MM.1S (cell line): ENCODE results near the gene GSE1.

Source experiments
- DNase-seq: peaks from one replicate; pipeline ENCODE4 v3.0.0-alpha.2; 2015
- H2AFZ ChIP-seq: fragments of 300-600 bp; sonication (generic); 2 replicates; pipeline ENCODE4 v1.6.0; 2016; ENCODE audit warnings: antibody characterized with exemption, low read length
- H3F3A ChIP-seq: fragments of 300-600 bp; sonication (generic); 2 replicates; pipeline ENCODE4 v1.6.1; 2016; ENCODE audit warnings: mild to moderate bottlenecking, antibody characterized with exemption, low read length, moderate library complexity, mixed read lengths; ENCODE audit not compliant: insufficient read depth
- H3K27ac ChIP-seq: fragments of 300-600 bp; sonication (generic); 2 replicates; pipeline ENCODE4 v1.5.1; 2016; ENCODE audit warnings: mild to moderate bottlenecking, low read length
- H3K27me3 ChIP-seq: fragments of 300-600 bp; sonication (generic); replicated peaks from 2 replicates; pipeline ENCODE4 v1.6.0; 2016; ENCODE audit warnings: low read length; ENCODE audit not compliant: insufficient read depth
- H3K36me3 ChIP-seq: fragments of 300-600 bp; sonication (generic); replicated peaks from 2 replicates; pipeline ENCODE4 v1.6.1; 2016; ENCODE audit warnings: mild to moderate bottlenecking, low read length, mixed read lengths; ENCODE audit not compliant: insufficient read depth
- H3K4me1 ChIP-seq: fragments of 300-600 bp; sonication (generic); 2 replicates; pipeline ENCODE4 v1.6.1; 2016; ENCODE audit warnings: low read length, mixed read lengths
- H3K4me2 ChIP-seq: fragments of 300-600 bp; sonication (generic); 2 replicates; pipeline ENCODE4 v1.6.0; 2016; ENCODE audit warnings: low read depth, low read length
- H3K4me3 ChIP-seq: fragments of 300-600 bp; sonication (generic); 2 replicates; pipeline ENCODE4 v1.5.1; 2016; ENCODE audit warnings: low read length, mixed read lengths
- H3K79me2 ChIP-seq: fragments of 300-600 bp; sonication (generic); 2 replicates; pipeline ENCODE4 v1.6.1; 2016; ENCODE audit warnings: mixed run types, low read length, mixed read lengths
- H3K9ac ChIP-seq: fragments of 300-600 bp; sonication (generic); 2 replicates; pipeline ENCODE4 v1.6.1; 2016; ENCODE audit warnings: low read length, mixed read lengths
- H3K9me2 ChIP-seq: fragments of 300-600 bp; sonication (generic); replicated peaks from 2 replicates; pipeline ENCODE4 v1.6.1; 2016; ENCODE audit warnings: mild to moderate bottlenecking, low read length, mixed read lengths; ENCODE audit not compliant: insufficient read depth
- H3K9me3 ChIP-seq: fragments of 300-600 bp; sonication (generic); replicated peaks from 2 replicates; pipeline ENCODE4 v1.6.1; 2016; ENCODE audit warnings: mild to moderate bottlenecking, low read length, mixed read lengths; ENCODE audit not compliant: insufficient read depth
- H4K20me1 ChIP-seq: fragments of 300-600 bp; sonication (generic); 2 replicates; pipeline ENCODE4 v1.6.1; 2016; ENCODE audit warnings: mild to moderate bottlenecking, low read length, moderate library complexity, mixed read lengths; ENCODE audit not compliant: insufficient read depth
- CTCF ChIP-seq: fragments of 300-600 bp; sonication (generic); IDR thresholded peaks from 2 replicates; pipeline ENCODE4 v1.5.1; 2016; ENCODE audit warnings: antibody characterized with exemption, low read length, mixed read lengths
- EZH2 ChIP-seq: fragments of 300-600 bp; sonication (generic); optimal IDR thresholded peaks from 2 replicates; pipeline ENCODE3; 2017; ENCODE audit warnings: low read depth, mild to moderate bottlenecking, antibody characterized with exemption, low read length, mixed read lengths
- EZH2phosphoT487 ChIP-seq: fragments of 300-600 bp; sonication (generic); IDR thresholded peaks from 2 replicates; pipeline ENCODE4 v1.6.1; 2018; ENCODE audit warnings: antibody characterized with exemption, low read length

GSE1 gene

GRCh38 chr16:85569039-85569614 is 44.0 kb upstream of the GSE1 start:
- TF ChIP-seq EZH2phosphoT487 (no peak), CTCF (no peak), EZH2 (no peak)
- peak overlapping the region; percentile 94; the same call in 1 of the 2 replicates for H3K27ac ChIP-seq
- no peaks in the 10 kb centered on the region for H4K20me1 ChIP-seq
- H3K9me2 ChIP-seq, result no peaks in the 10 kb centered on the region
- H3K27me3 ChIP-seq, result no peaks in the 10 kb centered on the region
- H3K4me3 ChIP-seq, result peak overlapping the region; percentile 48
- H2AFZ ChIP-seq, result no peak overlapping the region
- no peaks in the 10 kb centered on the region for H3K36me3 ChIP-seq
- peak overlapping the region; percentile 85 for H3K4me2 ChIP-seq
- H3K79me2 ChIP-seq, result peaks cover 80% of the 10 kb centered on the region
- peak overlapping the region; percentile 24; the same call in 1 of the 2 replicates for H3K9ac ChIP-seq
- peaks cover 28% of the 10 kb centered on the region for H3K4me1 ChIP-seq
- peaks cover 19% of the 10 kb centered on the region for H3F3A ChIP-seq
- no peaks in the 10 kb centered on the region for H3K9me3 ChIP-seq
- DNase-seq, result no peak

- peaks cover 19% of the 10 kb centered on the region for H3F3A ChIP-seq
- H3K4me3 ChIP-seq, result peak overlapping the region; percentile 48
- no peaks in the 10 kb centered on the region for H3K27me3 ChIP-seq
- peak overlapping the region; percentile 94 for H3K27ac ChIP-seq
- H3K4me2 ChIP-seq, result peak overlapping the region; percentile 85
- H3K9me2 ChIP-seq, result no peaks in the 10 kb centered on the region
- H3K9me3 ChIP-seq, result no peaks in the 10 kb centered on the region
- no peaks in the 10 kb centered on the region for H4K20me1 ChIP-seq
- no peaks in the 10 kb centered on the region for H3K36me3 ChIP-seq
- peaks cover 80% of the 10 kb centered on the region for H3K79me2 ChIP-seq
- H3K4me1 ChIP-seq, result peaks cover 28% of the 10 kb centered on the region
- H2AFZ ChIP-seq, result no peak overlapping the region
- peak; percentile 76 for DNase-seq
- no peak for TF ChIP-seq EZH2
- TF ChIP-seq CTCF, result no peak
- no peak for TF ChIP-seq EZH2phosphoT487
- peak overlapping the region; percentile 52; the same call in 1 of the 2 replicates for H3K9ac ChIP-seq
These were observed 43.4 kb upstream of the GSE1 start for GRCh38 chr16:85569615-85570212.

DNA sequence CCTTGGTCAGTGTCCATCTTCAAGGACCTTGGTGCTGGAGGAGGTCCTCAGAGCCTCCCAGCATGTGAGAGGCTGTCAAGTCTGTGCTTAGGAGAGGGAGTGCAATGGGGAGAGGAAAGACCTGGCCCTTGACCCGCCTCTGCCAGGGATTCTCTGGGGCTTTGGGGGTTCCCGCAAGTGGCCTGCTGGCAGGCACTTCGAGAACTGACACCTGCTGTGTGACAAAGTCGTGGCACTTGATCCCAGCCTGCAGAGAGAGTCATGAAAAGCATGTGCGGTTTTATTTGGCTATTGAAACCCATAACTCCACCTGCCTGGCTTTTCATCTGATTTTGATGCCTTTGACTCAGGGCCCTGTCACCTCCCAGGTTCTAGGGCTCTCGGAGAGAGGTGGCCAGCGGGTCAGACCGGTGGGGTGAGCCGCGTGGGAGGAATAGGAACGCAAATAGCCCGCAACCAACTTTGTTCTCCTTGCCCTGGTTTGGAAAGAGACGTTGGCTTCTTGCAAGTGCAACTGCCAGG is 42.8 kb upstream of the GSE1 start:
- Histone ChIP-seq H3K9me3 (no peaks in the 10 kb centered on the region), H3K4me1 (peaks cover 28% of the 10 kb centered on the region), H3K4me3 (peak overlapping the region; percentile 48; the same call in 1 of the 2 replicates), H3K36me3 (no peaks in the 10 kb centered on the region), H2AFZ (no peak overlapping the region), H3F3A (peaks cover 19% of the 10 kb centered on the region), H3K9me2 (no peaks in the 10 kb centered on the region), H3K9ac (peak overlapping the region; percentile 52; the same call in 1 of the 2 replicates), H3K4me2 (peak overlapping the region; percentile 85), H3K27ac (peak overlapping the region; percentile 94), H3K27me3 (no peaks in the 10 kb centered on the region), H3K79me2 (peaks cover 82% of the 10 kb centered on the region), H4K20me1 (no peaks in the 10 kb centered on the region)
- peak; percentile 72 for DNase-seq
- TF ChIP-seq EZH2phosphoT487 (no peak), CTCF (no peak), EZH2 (no peak)
